ENCODE results near the gene JARID2. TPM values are rescaled to one million over a fixed set of nuclear protein-coding genes. Genes with fewer than 3 reads are reported as not detected.

Gene JARID2
- total and polyA plus RNA-seq, 10 of the 15 experiments (the other 5 are each of a cell fraction or from before 2014, with no cell fraction given) = 4.2 to 21.6 (median 11.7) TPM

DNA sequence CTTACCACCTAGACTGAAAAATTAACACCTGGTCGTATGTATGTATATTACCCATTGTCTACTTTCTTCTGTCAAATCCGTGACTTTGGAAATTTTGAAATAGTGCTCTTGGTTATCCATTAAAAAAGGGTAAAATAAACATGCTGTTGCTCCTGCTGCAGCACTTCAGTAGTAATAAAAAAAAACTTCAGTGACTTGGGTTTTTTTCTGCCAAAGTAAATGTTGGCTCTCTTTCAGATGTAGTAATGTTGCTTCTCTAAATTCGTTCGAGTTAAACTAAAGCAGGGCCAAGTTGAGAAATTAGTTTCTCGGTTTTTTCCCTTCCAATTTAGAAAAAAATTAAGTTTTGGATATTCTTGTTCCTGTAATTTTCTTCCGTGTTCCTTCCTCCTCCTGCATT lies 34.2 kb downstream of the JARID2 start:
- no peak overlapping the region for H3K9ac ChIP-seq (ENCODE audit: control insufficient read depth, insufficient read depth, low read length)
- ChIA-PET CTCF (interaction anchor here (1.0 kb wide), 1 partner anchor 159 kb away, joined by 4 read pairs; no protein-coding TSS in a partner anchor), POLR2A (interaction anchor here (0.7 to 3.1 kb wide), 2 partner anchors 8 to 40 kb away, joined by 6 to 17 read pairs; no protein-coding TSS in a partner anchor), SMC1A (ENCODE audit: uncharacterized antibody, unreplicated experiment) (interaction anchor here (1.0 to 8.5 kb wide), 6 partner anchors 10 to 42 kb away, joined by 4 to 89 read pairs (median 5); no protein-coding TSS in a partner anchor), RAD21 (ENCODE audit: unreplicated experiment) (interaction anchor here (1.6 to 5.7 kb wide), 2 partner anchors 13 to 26 kb away, joined by 5 to 49 read pairs; no protein-coding TSS in a partner anchor)
- 31% methylated on average over 6 of the region's 6 CpGs for WGBS (ENCODE audit: insufficient coverage, insufficient replicate concordance, low lambda C conversion rate, missing lambda C conversion rate)
- peak overlapping the region; percentile 59 for H3K4me2 ChIP-seq (ENCODE audit: control insufficient read depth, insufficient read depth)
- H2AFZ ChIP-seq (ENCODE audit: control insufficient read depth, low read depth, low read length) = no peak overlapping the region
- peaks cover 6% of the 10 kb centered on the region; the same call in 1 of the 2 replicates for H4K20me1 ChIP-seq (ENCODE audit: control insufficient read depth, insufficient read depth)
- BruUV-seq (replicated peaks) = no TSS peak
- peak overlapping the region; percentile 40; the same call in 1 of the 2 replicates for H3K4me3 ChIP-seq
- peaks cover 50% of the 10 kb centered on the region for H3K4me1 ChIP-seq (ENCODE audit: control insufficient read depth, insufficient read depth, low read length)
- peaks cover 88% of the 10 kb centered on the region for H3K79me2 ChIP-seq (ENCODE audit: control insufficient read depth, insufficient read depth, low read length)
- intact Hi-C loops (cut with micrococcal nuclease; ENCODE audit: unreplicated experiment) (no loop called here), in situ Hi-C loops (cut with MboI) (no loop called here)
- H3K27me3 ChIP-seq (replicated peaks in 1 of 2; ENCODE audit: control insufficient read depth in 2 of 2, insufficient read depth in 2 of 2, low read length in 1 of 2) = no peaks in the 10 kb centered on the region
- ATAC-seq (no peak), DNase-seq (ENCODE audit: low read depth, low spot score) (no peak), FAIRE-seq (no peak)
- no peaks in the 10 kb centered on the region for H3K9me3 ChIP-seq (replicated peaks; ENCODE audit: control insufficient read depth, insufficient read depth, low read length)
- TF ChIP-seq SREBF2 (IDR thresholded peaks at IDR 0.05; ENCODE audit: low read length) (no peak), JUNB (IDR thresholded peaks at IDR 0.05) (0 out of 2 replicates have a peak, but pooled peaks have one; percentile 16), ZNF274 (IDR thresholded peaks at IDR 0.05; ENCODE audit: insufficient read depth, insufficient read length) (no peak), NFYB (IDR thresholded peaks at IDR 0.05; ENCODE audit: insufficient read depth, low read depth, low read length) (no peak), STAT3 (IDR thresholded peaks at IDR 0.05; ENCODE audit: low read depth, low read length) (no peak), EZH2 (IDR thresholded peaks at IDR 0.05; ENCODE audit: borderline replicate concordance, control insufficient read depth, low read depth, low read length) (no peak)
- TF ChIP-seq, protein P1, sequence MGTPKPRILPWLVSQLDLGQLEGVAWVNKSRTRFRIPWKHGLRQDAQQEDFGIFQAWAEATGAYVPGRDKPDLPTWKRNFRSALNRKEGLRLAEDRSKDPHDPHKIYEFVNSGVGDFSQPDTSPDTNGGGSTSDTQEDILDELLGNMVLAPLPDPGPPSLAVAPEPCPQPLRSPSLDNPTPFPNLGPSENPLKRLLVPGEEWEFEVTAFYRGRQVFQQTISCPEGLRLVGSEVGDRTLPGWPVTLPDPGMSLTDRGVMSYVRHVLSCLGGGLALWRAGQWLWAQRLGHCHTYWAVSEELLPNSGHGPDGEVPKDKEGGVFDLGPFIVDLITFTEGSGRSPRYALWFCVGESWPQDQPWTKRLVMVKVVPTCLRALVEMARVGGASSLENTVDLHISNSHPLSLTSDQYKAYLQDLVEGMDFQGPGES (IDR thresholded peaks at IDR 0.05) = no peak
- TF ChIP-seq, protein P2, sequence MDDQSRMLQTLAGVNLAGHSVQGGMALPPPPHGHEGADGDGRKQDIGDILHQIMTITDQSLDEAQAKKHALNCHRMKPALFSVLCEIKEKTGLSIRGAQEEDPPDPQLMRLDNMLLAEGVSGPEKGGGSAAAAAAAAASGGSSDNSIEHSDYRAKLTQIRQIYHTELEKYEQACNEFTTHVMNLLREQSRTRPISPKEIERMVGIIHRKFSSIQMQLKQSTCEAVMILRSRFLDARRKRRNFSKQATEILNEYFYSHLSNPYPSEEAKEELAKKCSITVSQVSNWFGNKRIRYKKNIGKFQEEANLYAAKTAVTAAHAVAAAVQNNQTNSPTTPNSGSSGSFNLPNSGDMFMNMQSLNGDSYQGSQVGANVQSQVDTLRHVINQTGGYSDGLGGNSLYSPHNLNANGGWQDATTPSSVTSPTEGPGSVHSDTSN (IDR thresholded peaks at IDR 0.05; ENCODE audit: insufficient replicate concordance, low read depth, low read length) = no peak
- H3K27ac ChIP-seq (ENCODE audit: control insufficient read depth, insufficient read depth) = peak overlapping the region; percentile 37; the same call in 1 of the 2 replicates
- no peaks in the 10 kb centered on the region; a peak in 1 of 4 replicates for H3K36me3 ChIP-seq (ENCODE audit: control insufficient read depth in 2 of 2, insufficient read depth in 2 of 2, low read length in 1 of 2)
